ENCODE data around the gene MFSD8. TPM values are rescaled to one million over a fixed set of nuclear protein-coding genes. Genes with fewer than 3 reads are reported as not detected.

MFSD8 gene
- total RNA-seq (10 to 100 TPM; 24.2 to 42.5 (median 37.0) TPM), polyA plus RNA-seq (10 to 100 TPM; 13.9 to 19.3 (median 14.4) TPM)
- long read RNA-seq, donor 1, partial matches to known transcripts: 0 of 3 reads
- long read RNA-seq, donor 1, other reads (novel, unspliced or antisense): 0 of 3 reads
- long read RNA-seq, donor 2, full-length matches to known transcripts: 4 of 4 reads
- long read RNA-seq, donor 2, partial matches to known transcripts: 0 of 4 reads
- long read RNA-seq, donor 2, other reads (novel, unspliced or antisense): 0 of 4 reads

- intact Hi-C loops (cut with DNase I; ENCODE audit: low total_unique reads): loop anchor here (10.0 kb wide), 2 partner anchors 80 to 100 kb away; partner anchors contain the start of genes LARP1B and PLK4
- DNase-seq: peak; percentile 100
- H3K4me1 ChIP-seq: peaks cover 10 to 75% (median 48%) of the 10 kb centered on the region in 6 donors
- H3K27ac ChIP-seq: peak within 1 kb of the TSS; percentile 84 to 99 (median 96)
- H3K36me3 ChIP-seq: peaks cover 0 to 3% (median 0%) of the 10 kb centered on the region in 6 donors
- TF ChIP-seq POLR2A (IDR thresholded peaks at IDR 0.05): peak; percentile 16 to 46 (median 37)
- TF ChIP-seq POLR2AphosphoS5 (IDR thresholded peaks at IDR 0.05): peak; percentile 93 to 98 (median 96)
- peak in 10 of 11 experiments; percentile 14 to 50 (median 38) for TF ChIP-seq CTCF (IDR thresholded peaks at IDR 0.05 in 8 of 11, conservative IDR thresholded peaks at IDR 0.05 in 3 of 11)
- peak within 1 kb of the TSS; percentile 76 to 95 (median 84) for H3K4me3 ChIP-seq
- 0 to 2% (median 0%) methylated on average over 15 to 69 of the region's 69 CpGs for WGBS, 5 donors
- H3K27me3 ChIP-seq (replicated peaks in 1 of 7): no peaks in the 10 kb centered on the region
- H3K9me3 ChIP-seq: no peaks in the 10 kb centered on the region
These were observed at the start of gene MFSD8, which contains the start of gene ABHD18 for GRCh38 chr4:127965062-127965802. Gene MFSD8 (minus strand): TSS chr4:127965173. CDS start chr4:127965133, 40 bp downstream. Gene ABHD18 (plus strand): TSS chr4:127965406. CDS start chr4:127982956, 17,550 bp downstream.

GRCh38 chr4:128009428-128009827 lies 44.5 kb upstream of the MFSD8 start:
- 73 to 84% (median 77%) methylated on average over 3 of the region's 3 CpGs for WGBS, 5 donors
- Histone ChIP-seq H3K27me3 (replicated peaks in 1 of 7) (no peaks in the 10 kb centered on the region), H3K4me3 (no peak overlapping the region), H3K27ac (no peak overlapping the region), H3K36me3 (peaks cover 0 to 83% (median 21%) of the 10 kb centered on the region in 6 donors), H3K4me1 (no peaks in the 10 kb centered on the region), H3K9me3 (no peaks in the 10 kb centered on the region)
- no peak for DNase-seq
- TF ChIP-seq POLR2A (IDR thresholded peaks at IDR 0.05) (no peak), CTCF (IDR thresholded peaks at IDR 0.05 in 8 of 11, conservative IDR thresholded peaks at IDR 0.05 in 3 of 11) (no peak), POLR2AphosphoS5 (IDR thresholded peaks at IDR 0.05) (no peak)
- intact Hi-C loops (cut with DNase I; ENCODE audit: low total_unique reads): no loop called here

- 88 to 96% (median 95%) methylated on average over 5 of the region's 5 CpGs for WGBS, 5 donors
- H3K9me3 ChIP-seq: no peaks in the 10 kb centered on the region
- H3K36me3 ChIP-seq: peaks cover 0 to 83% (median 12%) of the 10 kb centered on the region in 6 donors
- H3K27me3 ChIP-seq (replicated peaks in 1 of 7): no peaks in the 10 kb centered on the region
- intact Hi-C loops (cut with DNase I; ENCODE audit: low total_unique reads): no loop called here
- TF ChIP-seq POLR2A (IDR thresholded peaks at IDR 0.05): no peak
- no peak for TF ChIP-seq CTCF (IDR thresholded peaks at IDR 0.05 in 8 of 11, conservative IDR thresholded peaks at IDR 0.05 in 3 of 11)
- no peak for TF ChIP-seq POLR2AphosphoS5 (IDR thresholded peaks at IDR 0.05)
- DNase-seq: no peak
- H3K27ac ChIP-seq: no peak overlapping the region
- H3K4me3 ChIP-seq: no peak overlapping the region
- H3K4me1 ChIP-seq: no peaks in the 10 kb centered on the region
These were observed 41.6 kb upstream of the MFSD8 start for GRCh38 chr4:128006592-128006991.
